Spleen (tissue), 11 donors: Measurements from ENCODE around the gene FGGY. TPM values are rescaled to one million over a fixed set of nuclear protein-coding genes. Genes with fewer than 3 reads are reported as not detected.

Experiments
- DNase-seq: peaks from one replicate; pipeline ENCODE4 v3.0.0-alpha.2; 2020
- H3K27ac ChIP-seq, 8 donors: fragments of 200-600 bp; sonication (generic) in 7 of 8; 1 replicate in 4 of 8; 2 replicates in 4 of 8; pipeline versions ENCODE4 v1.5.0 to v1.8.0; 2016 to 2021; ENCODE audit warnings: inconsistent platforms in 4 of 8, mild to moderate bottlenecking in 4 of 8, moderate library complexity in 1 of 8
- H3K27me3 ChIP-seq, 7 donors: fragments of 200-600 bp; sonication (generic) in 6 of 7; replicated peaks in 1 of 7; 1 replicate in 4 of 7; 2 replicates in 3 of 7; pipeline versions ENCODE4 v1.5.0 to v1.8.0; 2016 to 2021; ENCODE audit warnings: inconsistent platforms in 3 of 7, mild to moderate bottlenecking in 1 of 7
- H3K36me3 ChIP-seq, 6 donors: fragments of 200-600 bp; sonication (generic) in 5 of 6; 1 replicate in 4 of 6; 2 replicates in 2 of 6; pipeline versions ENCODE4 v1.5.0 to v1.8.0; 2016 to 2021; ENCODE audit warnings: inconsistent platforms in 2 of 6
- H3K4me1 ChIP-seq, 6 donors: fragments of 200-600 bp; sonication (generic) in 5 of 6; 1 replicate in 3 of 6; 2 replicates in 3 of 6; pipeline versions ENCODE4 v1.5.0 to v1.8.0; 2016 to 2021; ENCODE audit warnings: inconsistent platforms in 3 of 6
- H3K4me3 ChIP-seq, 8 donors: fragments of 200-600 bp; sonication (generic) in 7 of 8; 1 replicate in 4 of 8; 2 replicates in 4 of 8; pipeline versions ENCODE4 v1.5.0 to v1.8.0; 2016 to 2021; ENCODE audit warnings: inconsistent platforms in 4 of 8, mild to moderate bottlenecking in 4 of 8, moderate library complexity in 2 of 8
- H3K9me3 ChIP-seq, 8 donors: fragments of 200-600 bp; sonication (generic) in 7 of 8; 1 replicate in 4 of 8; 2 replicates in 4 of 8; pipeline versions ENCODE4 v1.5.0 to v1.8.0; 2016 to 2021; ENCODE audit warnings: inconsistent platforms in 4 of 8
- POLR2A ChIP-seq, 3 donors: fragments of 450-650 bp; IDR thresholded peaks; one replicate each; pipeline ENCODE4 v1.5.1; 2017; ENCODE audit warnings: antibody characterized with exemption in 3 of 3, mild to moderate bottlenecking in 1 of 3
- POLR2AphosphoS5 ChIP-seq, 3 donors: sonication (generic); formaldehyde crosslinking; IDR thresholded peaks; one replicate each; pipeline ENCODE4 v1.5.1; 2017; ENCODE audit warnings: antibody characterized with exemption in 3 of 3
- WGBS, 5 donors: extraction: QIAGEN DNeasy Blood & Tissue Kit in 3 of 5; methylation state at CpG; one replicate each; pipeline versions ENCODE4 v1.1.5 to v1.1.7; 2013 to 2018; 5-methylcytosine and 5-hydroxymethylcytosine counted together
- intact Hi-C: fragments of 100-400 bp; cut with DNase I; formaldehyde crosslinking; loops from one replicate; pipeline ENCODE4 v1.15.0; 2023; ENCODE audit warnings: low total_unique reads
- polyA plus RNA-seq, 3 donors: library from polyadenylated mRNA; stranded (reverse); fragments of 200-250 nt; gene quantifications; one replicate each; pipeline ENCODE4 v1.2.1, GENCODE V29; 2013
- total RNA-seq, 7 donors: library from RNA; depleted of rRNA in 3 of 7; stranded (reverse); fragments of >200 nt in 3 of 7; fragmentation: NEBNext Ultra II Directional in 4 of 7; extraction: Animal tissue kit (Norgen Biotek cat#: 25700) in 4 of 7; gene quantifications; one replicate each; pipeline versions ENCODE4 v1.1.0 to v1.2.1, GENCODE V29; 2016 to 2021
- TF ChIP-seq, protein P1 (sequence below), 11 experiments: fragments of 200-600 bp in 7 of 11; fragments of 450-650 bp in 4 of 11; sonication (generic) in 4 of 11; IDR thresholded peaks in 8 of 11; conservative IDR thresholded peaks in 3 of 11; 1 replicate in 7 of 11; 2 replicates in 4 of 11; pipeline versions ENCODE4 v1.4.0 to v1.8.0; 2016 to 2021; ENCODE audit warnings: antibody characterized with exemption in 11 of 11, inconsistent platforms in 4 of 11, mild to moderate bottlenecking in 1 of 11
- donor health status: healthy with polysubstance abuse.
- donor health status: DM: no; HTN: no; CAD: no; lungs with moderate emphysema.
- donor health status: DM: no; HTN: no; CAD: no.
- donor health status: Bipolar disorder and iron deficiency.
- donor health status: healthy.
- donor health status: DM: no; HTN: no; CAD: no.
- donor health status: DM: yes; HTN: yes; CAD: no.

Gene FGGY
- total and polyA plus RNA-seq, 10 donors = 1.7 to 27.8 (median 13.2) TPM

DNA sequence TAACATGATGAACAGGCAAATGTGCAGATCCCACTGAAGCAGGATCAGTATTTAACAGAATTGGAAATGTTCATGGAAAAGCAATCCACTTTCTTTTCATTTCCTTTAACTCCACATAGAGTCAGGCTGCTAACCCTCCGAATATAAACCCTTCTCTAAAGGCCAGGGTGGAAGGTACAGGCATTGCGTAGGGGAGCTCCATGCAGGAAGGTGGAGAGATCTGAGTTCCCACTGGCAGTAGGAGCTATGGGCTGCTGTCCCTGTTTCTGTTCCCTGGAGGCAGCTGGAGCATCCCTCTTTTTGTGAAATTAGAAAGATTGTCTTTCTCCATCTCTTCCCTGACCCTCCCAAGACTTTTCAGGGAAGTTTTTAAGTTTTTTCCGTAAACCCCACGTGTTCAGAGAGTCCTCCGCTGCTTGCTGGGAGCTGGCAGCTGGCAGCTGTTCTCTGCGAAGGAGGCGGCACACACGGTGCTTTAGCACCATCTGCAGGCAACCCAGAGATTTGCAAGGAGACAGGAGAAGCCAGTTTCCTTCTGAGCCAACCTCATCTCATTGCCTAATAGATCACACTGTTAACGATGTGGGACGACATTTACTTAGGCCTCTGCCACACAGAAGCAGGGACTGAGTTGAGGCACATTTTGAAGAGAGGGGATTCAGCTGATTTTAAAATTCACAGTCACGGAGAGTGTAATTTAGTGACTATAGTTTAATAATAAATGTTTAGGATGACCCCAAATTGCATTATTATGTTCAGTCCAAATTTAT, 462.4 kb downstream of the FGGY start:
- intact Hi-C loops = no loop called here
- TF ChIP-seq POLR2AphosphoS5 (IDR thresholded peaks at IDR 0.05) = peak in 2 of 3 donors; percentile 63 to 65
- TF ChIP-seq, protein P1, sequence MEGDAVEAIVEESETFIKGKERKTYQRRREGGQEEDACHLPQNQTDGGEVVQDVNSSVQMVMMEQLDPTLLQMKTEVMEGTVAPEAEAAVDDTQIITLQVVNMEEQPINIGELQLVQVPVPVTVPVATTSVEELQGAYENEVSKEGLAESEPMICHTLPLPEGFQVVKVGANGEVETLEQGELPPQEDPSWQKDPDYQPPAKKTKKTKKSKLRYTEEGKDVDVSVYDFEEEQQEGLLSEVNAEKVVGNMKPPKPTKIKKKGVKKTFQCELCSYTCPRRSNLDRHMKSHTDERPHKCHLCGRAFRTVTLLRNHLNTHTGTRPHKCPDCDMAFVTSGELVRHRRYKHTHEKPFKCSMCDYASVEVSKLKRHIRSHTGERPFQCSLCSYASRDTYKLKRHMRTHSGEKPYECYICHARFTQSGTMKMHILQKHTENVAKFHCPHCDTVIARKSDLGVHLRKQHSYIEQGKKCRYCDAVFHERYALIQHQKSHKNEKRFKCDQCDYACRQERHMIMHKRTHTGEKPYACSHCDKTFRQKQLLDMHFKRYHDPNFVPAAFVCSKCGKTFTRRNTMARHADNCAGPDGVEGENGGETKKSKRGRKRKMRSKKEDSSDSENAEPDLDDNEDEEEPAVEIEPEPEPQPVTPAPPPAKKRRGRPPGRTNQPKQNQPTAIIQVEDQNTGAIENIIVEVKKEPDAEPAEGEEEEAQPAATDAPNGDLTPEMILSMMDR (IDR thresholded peaks at IDR 0.05 in 8 of 11, conservative IDR thresholded peaks at IDR 0.05 in 3 of 11) = peak; percentile 74 to 97 (median 92)
- TF ChIP-seq POLR2A (IDR thresholded peaks at IDR 0.05) = no peak
- H3K4me1 ChIP-seq = peaks cover 0 to 13% (median 8%) of the 10 kb centered on the region in 6 donors
- WGBS, 5 donors = 6 to 7% (median 7%) methylated on average over 11 of the region's 11 CpGs
- no peaks in the 10 kb centered on the region for H3K27me3 ChIP-seq
- no peaks in the 10 kb centered on the region for H3K9me3 ChIP-seq
- peak overlapping the region in 1 of 8 donors; percentile 38 for H3K27ac ChIP-seq
- H3K36me3 ChIP-seq = no peaks in the 10 kb centered on the region
- DNase-seq = peak; percentile 91
- peak overlapping the region in 1 of 8 donors; percentile 50 for H3K4me3 ChIP-seq

DNA sequence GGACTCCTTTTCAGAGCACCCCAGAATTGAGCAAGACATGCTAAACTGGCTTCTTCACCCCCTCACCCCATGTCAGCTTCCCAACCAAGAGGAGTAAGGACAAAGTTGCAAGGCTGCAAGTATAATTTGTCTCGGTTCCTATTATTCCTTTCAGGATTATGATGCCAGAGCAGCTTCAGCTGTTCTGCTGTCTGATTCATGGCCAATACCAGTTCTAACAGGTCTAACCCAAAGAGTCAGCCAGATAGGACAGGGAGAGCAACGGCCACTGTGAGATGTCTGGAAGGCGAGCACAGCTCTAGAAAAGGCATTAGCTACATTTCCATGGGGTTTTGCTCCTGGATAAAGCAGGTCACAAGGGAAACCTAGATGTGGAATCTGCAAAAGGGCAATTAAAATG, 464.5 kb downstream of the FGGY start:
- TF ChIP-seq POLR2A (IDR thresholded peaks at IDR 0.05) (no peak), POLR2AphosphoS5 (IDR thresholded peaks at IDR 0.05) (no peak)
- WGBS, 5 donors = 86 to 94% (median 89%) methylated on average over 3 of the region's 3 CpGs
- Histone ChIP-seq H3K9me3 (no peaks in the 10 kb centered on the region), H3K36me3 (no peaks in the 10 kb centered on the region), H3K27ac (no peak overlapping the region), H3K4me1 (peaks cover 0 to 18% (median 12%) of the 10 kb centered on the region in 6 donors), H3K4me3 (no peak overlapping the region), H3K27me3 (no peaks in the 10 kb centered on the region)
- intact Hi-C loops = no loop called here
- no peak for DNase-seq

DNA sequence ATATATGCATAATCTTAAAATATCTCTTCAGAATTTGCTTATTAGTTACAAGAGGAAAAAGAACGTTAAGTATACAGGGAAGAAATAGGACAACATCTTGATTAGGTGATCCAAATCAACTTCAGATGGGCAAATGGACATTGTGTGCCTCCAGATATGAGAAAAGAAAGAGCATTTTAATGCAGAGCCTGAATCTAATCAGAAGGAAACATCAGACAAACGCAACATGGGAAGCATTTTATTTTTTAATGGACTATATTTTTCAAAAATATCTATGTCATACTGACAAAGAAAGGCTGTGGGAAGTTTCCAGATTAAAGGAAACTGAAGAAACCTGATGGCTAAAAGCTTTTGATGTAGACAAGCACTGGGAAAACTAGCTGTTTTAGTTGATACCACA, 466.5 kb downstream of the FGGY start:
- no peak overlapping the region for H3K27ac ChIP-seq
- no peaks in the 10 kb centered on the region for H3K36me3 ChIP-seq
- TF ChIP-seq, protein P1 (IDR thresholded peaks at IDR 0.05 in 8 of 11, conservative IDR thresholded peaks at IDR 0.05 in 3 of 11) = no peak
- TF ChIP-seq POLR2A (IDR thresholded peaks at IDR 0.05) (no peak), POLR2AphosphoS5 (IDR thresholded peaks at IDR 0.05) (no peak)
- H3K9me3 ChIP-seq = no peaks in the 10 kb centered on the region
- no peak overlapping the region for H3K4me3 ChIP-seq
- no peak for DNase-seq
- intact Hi-C loops = no loop called here
- WGBS, 5 donors = 72 to 90% (median 88%) methylated on average over 2 of the region's 2 CpGs
- no peaks in the 10 kb centered on the region for H3K27me3 ChIP-seq
- peaks cover 0 to 36% (median 14%) of the 10 kb centered on the region in 6 donors for H3K4me1 ChIP-seq

DNA sequence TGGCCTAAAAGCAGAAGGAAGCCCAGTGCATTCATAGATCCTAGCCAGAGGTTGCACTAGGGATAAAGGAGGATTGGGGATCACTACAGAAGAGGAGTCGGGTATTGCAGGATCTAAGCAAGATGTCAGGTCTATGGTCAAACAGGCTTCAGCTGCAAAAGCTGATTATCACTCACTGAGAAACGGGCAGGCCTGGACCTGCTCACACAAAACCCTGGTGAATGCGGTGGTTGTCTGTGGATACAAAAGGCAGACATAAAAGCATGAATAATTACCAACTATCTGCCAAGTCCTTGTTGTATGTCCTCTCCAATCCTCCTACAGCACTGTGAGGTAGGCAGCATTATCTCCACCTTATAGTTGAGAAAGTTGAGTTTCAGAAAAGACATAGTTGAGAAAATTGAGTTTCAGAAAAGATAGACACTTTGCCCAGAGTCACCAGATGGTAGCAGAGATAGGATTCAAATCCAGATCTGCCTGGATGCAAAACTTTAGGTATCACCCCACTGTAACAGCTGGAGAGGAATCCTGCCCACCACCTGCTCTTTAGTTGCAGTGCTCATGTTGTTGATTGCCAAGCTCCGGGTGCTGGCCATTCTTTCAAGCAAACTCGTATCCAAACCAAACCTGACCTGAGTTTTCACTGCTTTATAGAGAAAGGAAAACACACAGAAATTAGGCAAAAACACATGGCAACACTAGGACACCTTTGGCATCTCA, 468.3 kb downstream of the FGGY start:
- no peaks in the 10 kb centered on the region for H3K36me3 ChIP-seq
- peaks cover 0 to 25% (median 8%) of the 10 kb centered on the region in 6 donors for H3K4me1 ChIP-seq
- WGBS, 5 donors = 77 to 95% (median 85%) methylated on average over 5 of the region's 5 CpGs
- no peaks in the 10 kb centered on the region for H3K27me3 ChIP-seq
- intact Hi-C loops = no loop called here
- no peak overlapping the region for H3K27ac ChIP-seq
- TF ChIP-seq, protein P1 (IDR thresholded peaks at IDR 0.05 in 8 of 11, conservative IDR thresholded peaks at IDR 0.05 in 3 of 11) = no peak
- TF ChIP-seq POLR2AphosphoS5 (IDR thresholded peaks at IDR 0.05) = no peak
- DNase-seq = no peak
- H3K4me3 ChIP-seq = no peak overlapping the region
- no peaks in the 10 kb centered on the region for H3K9me3 ChIP-seq
